ENCODE results near the gene APBB1IP. TPM values are rescaled to one million over a fixed set of nuclear protein-coding genes. Genes with fewer than 3 reads are reported as not detected.
A peak's percentile ranks its signal among the peaks of the same experiment; 100 is the strongest.

Gene APBB1IP
- total and polyA plus RNA-seq, 12 donors = 0.81 to 11.9 (median 1.7) TPM

DNA sequence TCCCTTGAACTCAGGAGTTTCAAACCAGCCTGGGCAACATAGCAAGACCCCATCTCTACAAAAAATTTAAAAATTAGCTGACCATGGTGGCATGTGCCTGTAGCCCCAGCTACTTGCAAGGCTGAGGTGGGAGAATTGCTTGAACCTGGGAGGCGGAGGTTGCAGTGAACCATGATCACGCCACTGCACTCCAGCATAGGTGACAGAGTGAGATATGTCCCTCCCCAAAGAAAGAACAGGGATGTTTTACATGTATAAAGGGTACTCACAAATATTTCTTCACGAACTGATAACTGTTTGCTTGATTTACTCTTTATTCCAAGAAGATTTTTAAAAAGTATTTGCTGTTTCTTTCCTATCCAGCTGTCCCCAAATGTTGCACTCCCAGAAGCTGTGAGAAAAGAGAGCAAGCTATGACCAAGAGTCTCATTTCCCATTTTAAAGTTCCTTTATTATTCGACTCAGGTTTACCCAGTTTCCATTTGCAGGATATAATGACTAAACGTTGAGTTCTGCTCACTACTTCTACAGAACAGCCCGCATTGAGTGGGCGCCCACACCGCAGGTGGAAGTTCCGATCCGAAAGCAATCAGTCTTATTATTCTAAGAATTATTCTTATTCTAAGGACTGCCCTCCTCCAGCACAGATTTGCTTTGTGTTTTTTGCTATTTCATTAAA lies 90.7 kb downstream of the APBB1IP start:
- Histone ChIP-seq H3K4me1 (peaks cover 0 to 27% (median 0%) of the 10 kb centered on the region in 9 donors), H3K36me3 (peaks cover 0 to 60% (median 0%) of the 10 kb centered on the region in 9 donors), H3K27me3 (no peaks in the 10 kb centered on the region), H3K27ac (peak overlapping the region in 1 of 10 donors; percentile 26), H3K4me3 (no peak overlapping the region), H3K9me3 (no peaks in the 10 kb centered on the region)
- no peak for ATAC-seq
- DNase-seq = no peak
- TF ChIP-seq, protein P1, sequence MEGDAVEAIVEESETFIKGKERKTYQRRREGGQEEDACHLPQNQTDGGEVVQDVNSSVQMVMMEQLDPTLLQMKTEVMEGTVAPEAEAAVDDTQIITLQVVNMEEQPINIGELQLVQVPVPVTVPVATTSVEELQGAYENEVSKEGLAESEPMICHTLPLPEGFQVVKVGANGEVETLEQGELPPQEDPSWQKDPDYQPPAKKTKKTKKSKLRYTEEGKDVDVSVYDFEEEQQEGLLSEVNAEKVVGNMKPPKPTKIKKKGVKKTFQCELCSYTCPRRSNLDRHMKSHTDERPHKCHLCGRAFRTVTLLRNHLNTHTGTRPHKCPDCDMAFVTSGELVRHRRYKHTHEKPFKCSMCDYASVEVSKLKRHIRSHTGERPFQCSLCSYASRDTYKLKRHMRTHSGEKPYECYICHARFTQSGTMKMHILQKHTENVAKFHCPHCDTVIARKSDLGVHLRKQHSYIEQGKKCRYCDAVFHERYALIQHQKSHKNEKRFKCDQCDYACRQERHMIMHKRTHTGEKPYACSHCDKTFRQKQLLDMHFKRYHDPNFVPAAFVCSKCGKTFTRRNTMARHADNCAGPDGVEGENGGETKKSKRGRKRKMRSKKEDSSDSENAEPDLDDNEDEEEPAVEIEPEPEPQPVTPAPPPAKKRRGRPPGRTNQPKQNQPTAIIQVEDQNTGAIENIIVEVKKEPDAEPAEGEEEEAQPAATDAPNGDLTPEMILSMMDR (IDR thresholded peaks at IDR 0.05) = no peak
- intact Hi-C loops (cut with DNase I) = no loop called here
- WGBS, 2 donors = 79 to 82% methylated on average over 10 of the region's 10 CpGs

DNA sequence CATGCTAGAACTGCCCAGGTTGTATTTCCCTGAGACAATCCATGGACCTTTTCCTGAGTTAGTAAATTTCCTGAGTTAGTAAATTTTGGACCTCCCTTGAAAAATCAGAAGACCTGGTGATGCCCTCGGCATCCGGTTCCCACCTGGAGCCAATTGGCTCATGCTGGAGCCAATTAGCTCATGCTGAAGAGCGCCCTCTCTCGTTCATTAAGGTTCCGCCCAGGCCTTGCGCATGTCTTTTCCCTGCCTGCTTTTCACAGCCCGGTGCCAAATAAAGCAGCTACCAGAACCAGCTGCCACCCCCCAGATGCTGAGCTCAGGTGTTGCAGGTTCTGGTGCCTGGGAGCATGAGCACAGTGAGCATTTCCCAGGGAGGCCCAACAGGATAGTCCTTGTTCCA lies 96.2 kb downstream of the APBB1IP start:
- ATAC-seq = no peak
- Histone ChIP-seq H3K27ac (no peak overlapping the region), H3K4me1 (peaks cover 0 to 2% (median 0%) of the 10 kb centered on the region in 9 donors), H3K9me3 (no peaks in the 10 kb centered on the region), H3K36me3 (peaks cover 0 to 63% (median 0%) of the 10 kb centered on the region in 9 donors), H3K27me3 (peaks cover 0 to 5% (median 0%) of the 10 kb centered on the region in 7 donors), H3K4me3 (no peak overlapping the region)
- intact Hi-C loops (cut with DNase I) = no loop called here
- WGBS, 2 donors = 65 to 71% methylated on average over 7 of the region's 7 CpGs
- no peak for DNase-seq
- TF ChIP-seq, protein P1 (IDR thresholded peaks at IDR 0.05) = peak in 1 of 9 donors; percentile 8

GRCh38 chr10:26540601-26541000 lies 102.5 kb downstream of the APBB1IP start:
- WGBS, 2 donors = 35 to 40% methylated on average over 5 of the region's 5 CpGs
- H3K4me1 ChIP-seq = peaks cover 0 to 11% (median 0%) of the 10 kb centered on the region in 9 donors
- no peak for ATAC-seq

GRCh38 chr10:26543567-26544306 lies 105.6 kb downstream of the APBB1IP start:
- ATAC-seq (no peak), DNase-seq (no peak)
- Histone ChIP-seq H3K36me3 (peaks cover 0 to 40% (median 0%) of the 10 kb centered on the region in 9 donors), H3K9me3 (peaks cover 0 to 4% (median 0%) of the 10 kb centered on the region in 11 donors), H3K27me3 (peaks cover 0 to 4% (median 0%) of the 10 kb centered on the region in 7 donors), H3K4me3 (no peak overlapping the region), H3K4me1 (peaks cover 0 to 11% (median 0%) of the 10 kb centered on the region in 9 donors), H3K27ac (no peak overlapping the region)
- intact Hi-C loops (cut with DNase I) = no loop called here
- TF ChIP-seq, protein P1 (IDR thresholded peaks at IDR 0.05) = no peak
- 78 to 81% methylated on average over 7 of the region's 7 CpGs for WGBS, 2 donors

More at GRCh38 chr10:26540601-26541000, 102.5 kb downstream of the APBB1IP start:
- DNase-seq = no peak
- H3K36me3 ChIP-seq = peaks cover 0 to 48% (median 0%) of the 10 kb centered on the region in 9 donors
- peaks cover 0 to 10% (median 0%) of the 10 kb centered on the region in 7 donors for H3K27me3 ChIP-seq
- H3K9me3 ChIP-seq = no peaks in the 10 kb centered on the region
- TF ChIP-seq, protein P1 (IDR thresholded peaks at IDR 0.05) = no peak
- H3K4me3 ChIP-seq = no peak overlapping the region
- H3K27ac ChIP-seq = no peak overlapping the region
- intact Hi-C loops (cut with DNase I) = no loop called here
